Suppressor macrophage treated with lipopolysaccharide for 4 hours (primary cell): ENCODE results near the gene C6orf132.

Experiments
- DNase-seq: peaks from one replicate; pipeline ENCODE4 v3.0.0-alpha.2; 2020

The C6orf132 gene

DNA sequence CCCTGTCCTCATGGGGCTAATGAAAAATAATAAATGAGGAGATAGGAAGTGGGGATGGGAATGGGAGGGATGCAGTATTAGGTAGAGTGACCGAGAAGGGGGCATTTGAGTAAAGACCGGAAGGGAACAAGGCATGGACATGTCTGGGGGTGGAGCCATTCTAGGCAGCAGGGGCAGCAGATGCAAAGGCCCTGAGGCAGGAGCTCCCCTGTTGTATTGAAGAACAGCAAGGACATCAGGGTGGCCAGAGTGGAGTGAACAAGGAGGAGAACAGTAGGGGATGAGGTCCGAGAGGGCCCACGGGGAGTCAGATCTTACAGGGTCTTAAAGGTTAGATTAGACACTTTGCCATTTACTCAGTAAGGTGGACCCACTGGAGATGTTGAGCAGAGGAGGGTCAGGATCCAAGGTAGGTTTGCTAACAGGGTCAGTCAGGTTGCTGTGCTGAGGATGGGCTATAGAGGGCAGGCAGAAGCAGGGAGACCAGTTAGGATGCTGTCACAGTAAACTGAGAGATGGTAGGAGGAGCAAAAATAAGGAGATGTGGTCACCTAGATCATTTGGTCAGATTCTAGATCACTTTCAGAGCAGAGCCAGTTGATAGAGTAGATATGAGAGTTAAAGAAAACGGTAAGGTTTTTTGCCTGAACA, 73.4 kb downstream of the C6orf132 start:
- DNase-seq: no peak

GRCh38 chr6:42068173-42068572, 74.2 kb downstream of the C6orf132 start:
- no peak for DNase-seq

DNA sequence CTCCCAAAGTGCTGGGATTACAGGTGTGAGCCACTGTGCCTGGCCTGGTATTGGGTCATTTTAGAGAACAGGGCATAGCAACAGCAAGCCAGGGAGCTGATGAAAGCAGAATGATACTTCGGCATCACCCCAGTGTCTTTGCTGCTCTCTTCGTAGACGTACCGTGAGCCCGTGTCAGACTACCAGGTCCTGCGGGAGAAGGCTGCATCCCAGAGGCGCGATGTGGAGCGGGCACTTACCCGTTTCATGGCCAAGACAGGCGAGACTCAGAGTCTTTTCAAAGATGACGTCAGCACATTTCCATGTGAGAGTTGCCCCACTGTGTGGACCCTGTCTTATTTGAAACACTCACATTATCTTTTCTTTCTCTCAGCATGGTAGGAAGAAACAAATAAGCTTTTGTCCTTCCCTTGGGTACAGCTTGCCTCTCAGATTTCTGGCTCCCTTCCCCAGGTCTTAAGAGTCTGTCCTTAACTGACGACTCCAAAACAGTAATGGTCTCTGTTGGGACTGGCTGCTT, 76.2 kb downstream of the C6orf132 start:
- DNase-seq: no peak

GRCh38 chr6:42059743-42060142, 82.7 kb downstream of the C6orf132 start:
- DNase-seq: no peak

- no peak for DNase-seq
Observed at GRCh38 chr6:42053601-42054000, 88.8 kb downstream of the C6orf132 start.

DNA sequence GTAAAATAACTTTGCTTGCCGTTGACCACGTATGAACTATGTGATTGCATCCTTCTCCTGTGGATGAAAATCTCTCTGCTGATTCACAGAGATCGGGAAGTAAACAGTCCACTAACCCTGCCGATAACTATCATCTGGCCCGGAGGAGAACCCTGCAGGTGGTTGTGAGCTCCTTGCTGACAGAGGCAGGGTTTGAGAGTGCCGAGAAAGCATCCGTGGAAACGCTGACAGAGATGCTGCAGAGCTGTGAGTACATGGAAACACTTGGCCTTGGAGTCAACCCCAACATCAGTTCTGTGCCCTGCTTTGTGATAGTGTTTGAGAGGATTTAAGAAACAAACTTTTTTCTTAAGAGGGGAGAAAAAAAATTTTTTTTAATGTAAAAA, 91.2 kb downstream of the C6orf132 start:
- DNase-seq: no peak
